Breast epithelium (tissue), 3 donors: ENCODE data around the gene SCUBE3.
A peak's percentile ranks its signal among the peaks of the same experiment; 100 is the strongest.

Source experiments
- POLR2A ChIP-seq: fragments of 450-650 bp; IDR thresholded peaks from one replicate; pipeline ENCODE4 v1.6.1; 2016; ENCODE audit warnings: antibody characterized with exemption, mild to moderate bottlenecking, moderate library complexity
- POLR2AphosphoS5 ChIP-seq, 3 donors: sonication (generic); formaldehyde crosslinking; IDR thresholded peaks; one replicate each; pipeline ENCODE4 v1.6.1; 2017; ENCODE audit warnings: antibody characterized with exemption in 3 of 3
- TF ChIP-seq, protein P1 (sequence below), 3 donors: fragments of 450-650 bp; IDR thresholded peaks; one replicate each; pipeline ENCODE4 v1.5.1; 2016 to 2017; ENCODE audit warnings: antibody characterized with exemption in 3 of 3, mild to moderate bottlenecking in 3 of 3, moderate library complexity in 3 of 3

DNA sequence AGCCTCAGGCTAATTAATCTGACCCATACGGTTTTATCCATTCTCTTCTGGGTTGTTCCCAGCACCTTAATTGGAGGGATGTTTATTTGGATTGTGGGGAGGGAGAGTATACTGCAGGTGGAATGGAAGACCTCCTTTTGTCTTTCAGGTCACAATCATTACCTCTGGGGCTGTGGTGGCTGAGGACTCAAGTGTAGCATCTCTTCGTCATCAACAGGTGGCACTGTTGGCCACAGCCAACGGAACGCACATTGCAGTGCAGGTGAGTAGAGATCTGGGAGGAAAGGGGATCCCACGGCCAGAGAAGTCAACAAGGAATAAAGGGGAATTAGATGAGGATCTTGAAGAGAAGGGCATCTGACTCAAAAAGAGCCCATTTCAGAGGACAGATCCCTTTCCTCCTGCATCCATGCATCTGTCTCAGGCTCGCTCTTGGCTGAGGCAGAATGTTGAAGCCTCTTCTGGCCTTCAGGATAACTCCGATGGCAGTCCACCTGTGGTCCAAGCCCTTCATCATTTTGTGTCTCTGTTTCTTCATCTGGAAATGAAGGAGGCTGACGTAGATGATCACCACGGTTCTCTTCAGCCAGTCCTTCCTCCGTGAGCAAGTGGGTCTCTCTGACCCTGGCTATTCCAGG lies 80.7 kb downstream of the SCUBE3 start:
- TF ChIP-seq, protein P1, sequence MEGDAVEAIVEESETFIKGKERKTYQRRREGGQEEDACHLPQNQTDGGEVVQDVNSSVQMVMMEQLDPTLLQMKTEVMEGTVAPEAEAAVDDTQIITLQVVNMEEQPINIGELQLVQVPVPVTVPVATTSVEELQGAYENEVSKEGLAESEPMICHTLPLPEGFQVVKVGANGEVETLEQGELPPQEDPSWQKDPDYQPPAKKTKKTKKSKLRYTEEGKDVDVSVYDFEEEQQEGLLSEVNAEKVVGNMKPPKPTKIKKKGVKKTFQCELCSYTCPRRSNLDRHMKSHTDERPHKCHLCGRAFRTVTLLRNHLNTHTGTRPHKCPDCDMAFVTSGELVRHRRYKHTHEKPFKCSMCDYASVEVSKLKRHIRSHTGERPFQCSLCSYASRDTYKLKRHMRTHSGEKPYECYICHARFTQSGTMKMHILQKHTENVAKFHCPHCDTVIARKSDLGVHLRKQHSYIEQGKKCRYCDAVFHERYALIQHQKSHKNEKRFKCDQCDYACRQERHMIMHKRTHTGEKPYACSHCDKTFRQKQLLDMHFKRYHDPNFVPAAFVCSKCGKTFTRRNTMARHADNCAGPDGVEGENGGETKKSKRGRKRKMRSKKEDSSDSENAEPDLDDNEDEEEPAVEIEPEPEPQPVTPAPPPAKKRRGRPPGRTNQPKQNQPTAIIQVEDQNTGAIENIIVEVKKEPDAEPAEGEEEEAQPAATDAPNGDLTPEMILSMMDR (IDR thresholded peaks at IDR 0.05): peak; percentile 51 to 67 (median 66)
- no peak for TF ChIP-seq POLR2AphosphoS5 (IDR thresholded peaks at IDR 0.05)
- TF ChIP-seq POLR2A: no peak
